PC-9 (cell line): ENCODE measurements around the gene RAB28.

Source experiments
- EZH2 ChIP-seq: fragments of 200-600 bp; sonication (generic); IDR thresholded peaks from 2 replicates; pipeline ENCODE4 v1.8.0; 2017; ENCODE audit warnings: antibody characterized with exemption, low read depth
- TF ChIP-seq, protein P1 (sequence below): fragments of 200-600 bp; sonication (generic); conservative IDR thresholded peaks from 2 replicates; pipeline ENCODE4 v1.6.1; 2017; ENCODE audit warnings: mixed run types, antibody characterized with exemption, mild to moderate bottlenecking, moderate library complexity

GRCh38 chr4:13495753-13496152 is 11.6 kb upstream of the RAB28 start:
- no peak for TF ChIP-seq EZH2
- TF ChIP-seq, protein P1, sequence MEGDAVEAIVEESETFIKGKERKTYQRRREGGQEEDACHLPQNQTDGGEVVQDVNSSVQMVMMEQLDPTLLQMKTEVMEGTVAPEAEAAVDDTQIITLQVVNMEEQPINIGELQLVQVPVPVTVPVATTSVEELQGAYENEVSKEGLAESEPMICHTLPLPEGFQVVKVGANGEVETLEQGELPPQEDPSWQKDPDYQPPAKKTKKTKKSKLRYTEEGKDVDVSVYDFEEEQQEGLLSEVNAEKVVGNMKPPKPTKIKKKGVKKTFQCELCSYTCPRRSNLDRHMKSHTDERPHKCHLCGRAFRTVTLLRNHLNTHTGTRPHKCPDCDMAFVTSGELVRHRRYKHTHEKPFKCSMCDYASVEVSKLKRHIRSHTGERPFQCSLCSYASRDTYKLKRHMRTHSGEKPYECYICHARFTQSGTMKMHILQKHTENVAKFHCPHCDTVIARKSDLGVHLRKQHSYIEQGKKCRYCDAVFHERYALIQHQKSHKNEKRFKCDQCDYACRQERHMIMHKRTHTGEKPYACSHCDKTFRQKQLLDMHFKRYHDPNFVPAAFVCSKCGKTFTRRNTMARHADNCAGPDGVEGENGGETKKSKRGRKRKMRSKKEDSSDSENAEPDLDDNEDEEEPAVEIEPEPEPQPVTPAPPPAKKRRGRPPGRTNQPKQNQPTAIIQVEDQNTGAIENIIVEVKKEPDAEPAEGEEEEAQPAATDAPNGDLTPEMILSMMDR, result no peak
